HepG2 (cell line): ENCODE results near the gene UBTD1. TPM values are rescaled to one million over a fixed set of nuclear protein-coding genes. Genes with fewer than 3 reads are reported as not detected.

Experiments
- DRAP1 ChIP-seq: IDR thresholded peaks from 2 replicates; pipeline ENCODE4 v1.6.1; 2016; ENCODE audit warnings: missing genetic modification reagents, missing compliant biosample characterization
- HINFP ChIP-seq: sonication (generic); formaldehyde crosslinking; IDR thresholded peaks from 2 replicates; pipeline ENCODE4 v1.4.0; 2020; ENCODE audit warnings: low read depth, mild to moderate bottlenecking, missing genetic modification reagents
- HOMEZ ChIP-seq: IDR thresholded peaks from 2 replicates; pipeline ENCODE4 v1.6.1; 2016; ENCODE audit warnings: low read depth
- IRF2 ChIP-seq: IDR thresholded peaks from 2 replicates; pipeline ENCODE4 v1.6.1; 2018; ENCODE audit warnings: missing genetic modification reagents, missing compliant biosample characterization
- KAT8 ChIP-seq: IDR thresholded peaks from 2 replicates; pipeline ENCODE4 v1.6.1; 2016; ENCODE audit warnings: missing genetic modification reagents, missing compliant biosample characterization
- NPAS2 ChIP-seq: sonication (generic); formaldehyde crosslinking; IDR thresholded peaks from 2 replicates; pipeline ENCODE4 v1.8.0; 2022; ENCODE audit warnings: mild to moderate bottlenecking, missing genetic modification reagents, borderline replicate concordance
- PATZ1 ChIP-seq: sonication (generic); formaldehyde crosslinking; IDR thresholded peaks from 2 replicates; pipeline ENCODE4 v1.4.0; 2020; ENCODE audit warnings: missing genetic modification reagents
- RBAK ChIP-seq: sonication (generic); formaldehyde crosslinking; IDR thresholded peaks from 2 replicates; pipeline ENCODE4 v1.5.1; 2020; ENCODE audit warnings: mild to moderate bottlenecking, missing genetic modification reagents
- REXO4 ChIP-seq: sonication (generic); formaldehyde crosslinking; IDR thresholded peaks from 2 replicates; pipeline ENCODE4 v1.8.0; 2022; ENCODE audit warnings: missing genetic modification reagents, mild to moderate bottlenecking, borderline replicate concordance
- SOX13 ChIP-seq, 3 experiments: fragments of 450-650 bp in 1 of 3; sonication (generic) in 1 of 3; formaldehyde crosslinking in 1 of 3; IDR thresholded peaks in 2 of 3; conservative IDR thresholded peaks in 1 of 3; 2 replicates each; pipeline versions ENCODE4 v1.5.0 to v1.6.1; 2016 to 2020; ENCODE audit warnings: antibody characterized with exemption in 1 of 3, mild to moderate bottlenecking in 1 of 3, missing compliant biosample characterization in 1 of 3, missing genetic modification reagents in 1 of 3, moderate library complexity in 1 of 3
- THRA ChIP-seq: sonication (generic); formaldehyde crosslinking; IDR thresholded peaks from 2 replicates; pipeline ENCODE4 v1.4.0; 2020; ENCODE audit warnings: missing genetic modification reagents, borderline replicate concordance
- YY1 ChIP-seq: IDR thresholded peaks from 2 replicates; pipeline ENCODE4 v1.6.1; 2011; ENCODE audit warnings: low read length, low read depth, moderate library complexity, mild to moderate bottlenecking; ENCODE audit not compliant: insufficient read depth, insufficient replicate concordance
- ZFP82 ChIP-seq: sonication (generic); formaldehyde crosslinking; IDR thresholded peaks from 2 replicates; pipeline ENCODE4 v1.5.1; 2020; ENCODE audit warnings: mild to moderate bottlenecking, missing genetic modification reagents, borderline replicate concordance
- ZNF205 ChIP-seq: IDR thresholded peaks from 2 replicates; pipeline ENCODE4 v1.6.1; 2018; ENCODE audit warnings: missing biosample characterization, missing genetic modification reagents
- ZNF281 ChIP-seq: sonication (generic); formaldehyde crosslinking; IDR thresholded peaks from 2 replicates; pipeline ENCODE4 v1.4.0; 2020; ENCODE audit warnings: missing genetic modification reagents, borderline replicate concordance
- ZNF331 ChIP-seq: sonication (generic); formaldehyde crosslinking; IDR thresholded peaks from 2 replicates; pipeline ENCODE4 v1.4.0; 2020; ENCODE audit warnings: missing genetic modification reagents
- ZNF580 ChIP-seq: IDR thresholded peaks from 2 replicates; pipeline ENCODE4 v1.6.1; 2016; ENCODE audit warnings: low read depth, borderline replicate concordance
- ZNF839 ChIP-seq: sonication (generic); formaldehyde crosslinking; IDR thresholded peaks from 2 replicates; pipeline ENCODE4 v1.4.0; 2020; ENCODE audit warnings: missing genetic modification reagents, mild to moderate bottlenecking, borderline replicate concordance
- polyA plus RNA-seq, 8 experiments: library from polyadenylated mRNA; depleted of rRNA in 3 of 8; stranded (reverse) in 7 of 8; unstranded in 1 of 8; fragments of >200 nt; fragmentation: Illumina TruSeq in 4 of 8; extraction: Trizol in 4 of 8; gene quantifications; 2 replicates each; pipeline versions ENCODE4 v1.2.1 to v1.2.3, GENCODE V29; 2011 to 2016; ENCODE audit warnings: low read depth in 4 of 8, missing spikeins in 1 of 8, mixed read lengths in 1 of 8; ENCODE audit not compliant: insufficient read depth in 1 of 8
- total RNA-seq, 5 experiments: library from RNA; depleted of rRNA; stranded (reverse); fragments of >200 nt; fragmentation: Illumina TruSeq; extraction: Trizol; gene quantifications; 2 replicates each; pipeline ENCODE4 v1.2.3, GENCODE V29; 2016; ENCODE audit warnings: low read depth in 1 of 5

UBTD1 gene
- total and polyA plus RNA-seq, 2 of the 13 experiments (the other 11 are each of a cell fraction or from before 2014, with no cell fraction given) = 7.9 to 10.0 TPM

- TF ChIP-seq HINFP (CRISPR knock-in tag) = 0 out of 2 replicates have a peak, but pooled peaks have one; percentile 32
- peak; percentile 48; the same call in 1 of the 2 replicates for TF ChIP-seq ZNF580 (CRISPR knock-in tag)
- no peak for TF ChIP-seq RBAK (CRISPR knock-in tag)
- TF ChIP-seq ZNF331 (CRISPR knock-in tag) = 0 out of 2 replicates have a peak, but pooled peaks have one; percentile 29
- peak; percentile 31 for TF ChIP-seq YY1
- no peak for TF ChIP-seq NPAS2 (CRISPR knock-in tag)
- 0 out of 2 replicates have a peak, but pooled peaks have one; percentile 24 for TF ChIP-seq THRA
- TF ChIP-seq SOX13 (IDR thresholded peaks at IDR 0.05) = no peak
- 0 out of 4 replicates have a peak, but pooled peaks of 1 of the 2 experiments have one; percentile 14 for TF ChIP-seq SOX13 (CRISPR knock-in tag; conservative IDR thresholded peaks at IDR 0.05 in 1 of 2, IDR thresholded peaks at IDR 0.05 in 1 of 2)
- TF ChIP-seq PATZ1 (CRISPR knock-in tag) = 0 out of 2 replicates have a peak, but pooled peaks have one; percentile 40
- TF ChIP-seq IRF2 = peak; percentile 38; the same call in 1 of the 2 replicates
- TF ChIP-seq ZNF839 (CRISPR knock-in tag) = 0 out of 2 replicates have a peak, but pooled peaks have one; percentile 35
- no peak for TF ChIP-seq ZNF205 (CRISPR knock-in tag)
- no peak for TF ChIP-seq HOMEZ (CRISPR knock-in tag)
- peak; percentile 73; the same call in 1 of the 2 replicates for TF ChIP-seq ZNF281 (CRISPR knock-in tag)
- no peak for TF ChIP-seq REXO4 (CRISPR knock-in tag)
- TF ChIP-seq DRAP1 (CRISPR knock-in tag) = peak; percentile 11; the same call in 1 of the 2 replicates
- no peak for TF ChIP-seq ZFP82 (CRISPR knock-in tag)
- TF ChIP-seq KAT8 = 0 out of 2 replicates have a peak, but pooled peaks have one; percentile 24
Observed at GRCh38 chr10:97553575-97554031, 54.9 kb downstream of the UBTD1 start (continued).
